Loucy (cell line): ENCODE data around the gene CD14.

Experiments used
- EZH2phosphoT487 ChIP-seq: fragments of 200-600 bp; IDR thresholded peaks from 2 replicates; pipeline ENCODE4 v1.6.1; 2018; ENCODE audit warnings: antibody characterized with exemption, mild to moderate bottlenecking, moderate library complexity, borderline replicate concordance
- TF ChIP-seq, protein P1 (sequence below): fragments of 200-600 bp; sonication (generic); conservative IDR thresholded peaks from 2 replicates; pipeline ENCODE4 v1.5.1; 2014; ENCODE audit warnings: mild to moderate bottlenecking, antibody characterized with exemption, low read length

DNA sequence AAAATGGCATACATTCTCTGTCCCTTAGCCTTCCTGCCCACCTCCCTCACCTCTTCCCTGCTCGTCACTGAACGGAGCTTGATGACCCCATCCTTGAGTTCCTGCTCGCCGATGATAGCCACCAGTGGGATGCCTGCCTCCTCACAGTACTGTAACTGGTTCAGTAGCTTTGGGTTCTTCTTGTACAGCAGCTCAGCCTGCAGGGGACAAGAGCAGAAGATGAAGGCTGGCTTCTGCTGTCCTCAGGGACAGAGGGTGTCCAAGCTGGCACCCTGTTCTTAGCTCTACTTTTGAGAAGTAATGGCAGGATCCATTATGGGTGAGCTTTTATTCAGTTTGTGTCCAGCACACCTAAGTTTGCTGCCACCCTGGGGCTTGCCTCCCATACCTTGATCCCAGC, 41.7 kb upstream of the CD14 start:
- TF ChIP-seq, protein P1, sequence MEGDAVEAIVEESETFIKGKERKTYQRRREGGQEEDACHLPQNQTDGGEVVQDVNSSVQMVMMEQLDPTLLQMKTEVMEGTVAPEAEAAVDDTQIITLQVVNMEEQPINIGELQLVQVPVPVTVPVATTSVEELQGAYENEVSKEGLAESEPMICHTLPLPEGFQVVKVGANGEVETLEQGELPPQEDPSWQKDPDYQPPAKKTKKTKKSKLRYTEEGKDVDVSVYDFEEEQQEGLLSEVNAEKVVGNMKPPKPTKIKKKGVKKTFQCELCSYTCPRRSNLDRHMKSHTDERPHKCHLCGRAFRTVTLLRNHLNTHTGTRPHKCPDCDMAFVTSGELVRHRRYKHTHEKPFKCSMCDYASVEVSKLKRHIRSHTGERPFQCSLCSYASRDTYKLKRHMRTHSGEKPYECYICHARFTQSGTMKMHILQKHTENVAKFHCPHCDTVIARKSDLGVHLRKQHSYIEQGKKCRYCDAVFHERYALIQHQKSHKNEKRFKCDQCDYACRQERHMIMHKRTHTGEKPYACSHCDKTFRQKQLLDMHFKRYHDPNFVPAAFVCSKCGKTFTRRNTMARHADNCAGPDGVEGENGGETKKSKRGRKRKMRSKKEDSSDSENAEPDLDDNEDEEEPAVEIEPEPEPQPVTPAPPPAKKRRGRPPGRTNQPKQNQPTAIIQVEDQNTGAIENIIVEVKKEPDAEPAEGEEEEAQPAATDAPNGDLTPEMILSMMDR: no peak
- no peak for TF ChIP-seq EZH2phosphoT487
